Upper lobe of left lung (tissue), 4 donors: ENCODE measurements around the gene SLC32A1.
A peak's percentile ranks its signal among the peaks of the same experiment; 100 is the strongest.

ENCODE experiments used
- CTCF ChIP-seq, 6 experiments: fragments of 450-650 bp in 4 of 6; fragments of 200-600 bp in 2 of 6; sonication (generic) in 2 of 6; IDR thresholded peaks; one replicate each; pipeline ENCODE4 v1.5.1; 2016 to 2019; ENCODE audit warnings: antibody characterized with exemption in 6 of 6
- POLR2A ChIP-seq, 4 donors: fragments of 450-650 bp; IDR thresholded peaks; one replicate each; pipeline ENCODE4 v1.5.1; 2016 to 2017; ENCODE audit warnings: antibody characterized with exemption in 4 of 4, mild to moderate bottlenecking in 2 of 4
- POLR2AphosphoS5 ChIP-seq, 2 donors: sonication (generic); formaldehyde crosslinking; IDR thresholded peaks; one replicate each; pipeline ENCODE4 v1.5.1; 2017; ENCODE audit warnings: antibody characterized with exemption in 2 of 2

GRCh38 chr20:38748097-38748860 is 24.0 kb downstream of the SLC32A1 start, which contains the start of gene ACTR5:
- TF ChIP-seq CTCF (IDR thresholded peaks at IDR 0.05): peak in 3 of 6 experiments; percentile 12 to 29 (median 22)
- peak; percentile 38 to 54 for TF ChIP-seq POLR2AphosphoS5 (IDR thresholded peaks at IDR 0.05)
- peak in 2 of 4 donors; percentile 65 to 73 for TF ChIP-seq POLR2A (IDR thresholded peaks at IDR 0.05)
